CD4-positive, alpha-beta T cell treated with Interleukin-12 subunit alpha and Interleukin-12 subunit beta, for 1 hour (primary cell): ENCODE measurements around the gene ICE1.
"Not testable (repeated sequence)": the region's sequence is repeated elsewhere in the genome, so short reads cannot be mapped to it uniquely, and the experiment has no call there.

Experiments
- DNase-seq: peaks from one replicate; pipeline ENCODE4 v3.0.0-alpha.2; 2020

Gene ICE1

GRCh38 chr5:5451863-5452262 is 29.4 kb downstream of the ICE1 start:
- DNase-seq, result no peak

DNA sequence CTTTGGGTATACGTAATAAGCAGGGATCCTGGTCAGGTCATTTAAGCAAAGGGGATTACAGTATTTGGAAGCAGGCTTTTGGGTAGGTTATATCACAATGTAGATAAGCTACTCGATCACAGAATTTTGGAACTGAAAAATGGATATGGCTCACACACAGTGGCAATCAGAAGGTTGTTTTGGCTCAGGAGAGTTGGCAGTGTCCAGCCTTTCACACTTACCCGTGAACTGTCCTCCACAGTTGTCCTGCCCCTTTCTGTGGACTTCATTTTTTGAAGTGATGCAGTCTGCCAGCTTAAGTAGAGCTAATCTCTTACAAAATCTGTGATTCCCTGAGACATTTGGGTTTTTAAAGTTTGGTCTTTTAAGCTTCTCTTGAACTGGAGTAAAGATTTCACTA is 30.7 kb downstream of the ICE1 start:
- no peak for DNase-seq

GRCh38 chr5:5454391-5454790 is 31.9 kb downstream of the ICE1 start:
- no peak for DNase-seq

- no peak for DNase-seq
Observed at GRCh38 chr5:5456858-5457257, 34.4 kb downstream of the ICE1 start.

GRCh38 chr5:5460311-5460710 is 37.8 kb downstream of the ICE1 start:
- no peak for DNase-seq

DNA sequence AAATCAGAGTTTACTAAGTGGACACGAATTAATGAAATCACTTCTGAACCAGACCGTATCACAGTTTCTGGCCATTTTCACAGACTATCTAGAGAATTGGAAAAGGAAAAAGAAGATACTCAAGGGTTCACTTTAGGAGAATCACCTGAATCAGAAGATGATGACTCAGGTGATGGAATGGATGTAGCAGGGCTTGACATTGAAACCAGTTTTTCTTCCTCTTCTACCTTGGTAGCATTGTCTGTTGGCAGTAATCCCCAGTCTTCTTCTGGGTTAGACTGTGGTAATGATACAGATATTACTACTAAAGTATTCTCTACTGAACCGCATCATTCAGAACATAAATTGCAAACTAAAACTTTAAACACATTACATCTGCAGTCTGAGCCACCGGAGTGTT is 38.5 kb downstream of the ICE1 start:
- no peak for DNase-seq

DNA sequence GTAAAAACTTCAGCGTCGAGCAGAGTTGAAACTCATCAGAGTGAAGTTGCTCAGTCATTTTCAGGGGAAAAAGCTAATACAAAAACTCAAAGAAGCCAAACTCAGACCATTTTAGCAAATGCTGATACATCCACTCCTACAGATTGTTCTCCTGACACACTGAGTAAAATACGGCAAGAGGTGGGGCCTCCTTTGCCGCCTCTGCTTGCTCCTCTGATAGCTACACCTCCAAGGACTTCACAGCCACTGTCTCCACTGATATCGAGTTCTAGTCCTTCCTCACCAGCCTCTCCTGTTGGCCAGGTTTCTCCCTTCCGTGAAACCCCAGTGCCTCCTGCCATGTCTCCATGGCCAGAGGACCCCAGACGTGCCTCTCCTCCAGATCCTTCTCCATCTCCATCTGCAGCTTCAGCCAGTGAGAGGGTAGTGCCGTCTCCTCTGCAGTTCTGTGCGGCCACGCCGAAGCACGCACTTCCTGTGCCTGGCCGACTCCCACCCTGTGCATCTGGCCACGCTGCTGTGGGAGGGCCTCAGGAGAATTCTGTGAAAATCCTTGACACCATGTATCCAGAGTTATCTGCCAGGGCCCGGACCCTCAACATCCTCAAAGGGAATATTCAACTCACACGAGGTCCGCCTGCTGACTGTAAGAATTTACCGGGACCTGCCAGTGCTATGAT is 41.7 kb downstream of the ICE1 start:
- no peak for DNase-seq

DNA sequence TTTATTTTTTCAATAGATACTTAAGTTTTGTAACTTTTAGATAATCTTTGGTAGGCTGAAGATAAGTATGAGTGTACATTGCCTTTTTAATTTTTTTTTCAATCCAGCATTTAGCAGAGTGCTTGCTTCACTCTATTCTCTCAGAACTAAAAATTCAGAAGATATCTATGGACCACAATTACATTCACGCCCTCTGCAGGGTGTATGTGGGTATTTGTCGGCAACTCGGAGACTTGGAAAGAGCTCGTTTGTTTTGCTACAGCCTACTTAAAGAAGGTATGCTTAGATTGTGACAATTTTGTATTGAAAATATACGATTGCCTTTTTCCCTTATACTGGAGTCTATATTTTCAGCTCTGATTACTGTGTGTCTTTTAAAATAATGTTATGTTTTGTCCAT is 43.8 kb downstream of the ICE1 start:
- no peak for DNase-seq

GRCh38 chr5:5467737-5468136 is 45.3 kb downstream of the ICE1 start:
- DNase-seq, result no peak

DNA sequence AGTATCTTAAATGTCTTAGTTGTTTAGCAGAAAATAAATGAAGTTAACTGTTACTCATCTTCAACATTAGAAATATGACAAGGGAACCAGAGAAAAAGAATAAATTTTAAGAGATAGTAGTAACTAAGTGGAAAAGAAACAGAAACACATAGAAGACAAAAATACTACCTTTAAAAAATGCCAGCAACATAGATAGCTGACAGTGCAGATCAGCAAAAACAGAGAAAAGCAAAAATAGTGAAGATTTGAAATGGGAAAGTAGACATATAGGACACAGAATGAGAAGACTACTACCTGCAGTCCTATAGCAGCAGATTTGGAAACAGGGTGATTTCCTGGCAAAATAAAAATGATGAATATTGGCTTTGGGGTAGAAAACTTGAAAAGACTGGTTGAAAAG is 48.5 kb downstream of the ICE1 start:
- no peak for DNase-seq

DNA sequence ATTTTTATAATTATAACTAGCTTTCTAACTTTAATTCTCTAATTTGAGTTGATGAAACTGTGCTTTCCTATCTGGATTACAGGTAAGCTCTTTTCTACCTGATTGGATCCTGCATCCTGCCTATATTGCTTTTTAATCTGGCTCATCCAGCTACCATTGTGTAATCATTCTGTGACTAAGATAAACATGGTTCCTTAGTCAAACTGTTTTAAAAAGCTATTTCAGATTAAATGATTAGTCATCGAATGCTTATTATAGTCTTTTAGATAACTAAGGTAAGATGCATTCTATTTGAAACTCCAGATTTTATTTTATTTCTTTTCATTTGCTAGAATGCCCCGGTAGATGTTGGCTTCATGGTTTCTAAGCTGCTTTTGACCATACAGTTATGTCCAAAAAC is 50.7 kb downstream of the ICE1 start:
- DNase-seq, result no peak

- no peak for DNase-seq
Observed at GRCh38 chr5:5474961-5475360, 52.5 kb downstream of the ICE1 start.

DNA sequence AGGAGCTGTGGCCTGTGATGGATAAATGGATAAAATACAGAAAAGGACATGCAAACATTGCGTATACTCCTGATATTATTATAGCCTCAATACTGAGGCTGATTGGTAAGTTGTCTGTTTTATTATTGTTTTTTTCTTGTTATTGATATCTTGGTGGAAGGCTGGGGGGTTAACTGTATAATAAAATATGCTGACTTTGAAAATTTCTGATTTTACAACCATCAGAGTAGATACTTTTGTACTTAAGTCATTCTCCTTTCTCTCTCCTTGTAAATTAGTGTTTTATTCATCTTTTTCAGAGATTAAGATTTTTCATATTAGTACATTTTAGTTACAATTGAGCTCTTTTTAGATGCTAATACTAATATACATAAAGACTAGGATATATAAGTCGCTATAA is 53.5 kb downstream of the ICE1 start:
- no peak for DNase-seq

DNA sequence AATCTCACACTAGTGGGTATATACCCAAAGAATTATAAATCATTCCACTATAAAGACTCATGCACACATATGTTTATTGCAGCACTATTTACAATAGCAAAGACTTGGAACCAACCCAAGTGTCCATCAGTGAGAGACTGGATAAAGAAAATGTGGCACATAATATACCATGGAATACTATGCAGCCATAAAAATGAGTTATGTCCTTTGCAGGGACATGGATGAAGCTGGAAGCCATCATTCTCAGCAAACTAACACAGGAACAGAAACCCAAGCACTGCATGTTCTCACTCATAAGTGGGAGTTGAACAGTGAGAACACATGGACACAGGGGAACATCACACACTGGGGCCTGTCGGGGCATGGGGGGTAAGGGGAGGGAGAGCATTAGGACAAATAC is 57.1 kb downstream of the ICE1 start:
- DNase-seq, result not testable (repeated sequence)

DNA sequence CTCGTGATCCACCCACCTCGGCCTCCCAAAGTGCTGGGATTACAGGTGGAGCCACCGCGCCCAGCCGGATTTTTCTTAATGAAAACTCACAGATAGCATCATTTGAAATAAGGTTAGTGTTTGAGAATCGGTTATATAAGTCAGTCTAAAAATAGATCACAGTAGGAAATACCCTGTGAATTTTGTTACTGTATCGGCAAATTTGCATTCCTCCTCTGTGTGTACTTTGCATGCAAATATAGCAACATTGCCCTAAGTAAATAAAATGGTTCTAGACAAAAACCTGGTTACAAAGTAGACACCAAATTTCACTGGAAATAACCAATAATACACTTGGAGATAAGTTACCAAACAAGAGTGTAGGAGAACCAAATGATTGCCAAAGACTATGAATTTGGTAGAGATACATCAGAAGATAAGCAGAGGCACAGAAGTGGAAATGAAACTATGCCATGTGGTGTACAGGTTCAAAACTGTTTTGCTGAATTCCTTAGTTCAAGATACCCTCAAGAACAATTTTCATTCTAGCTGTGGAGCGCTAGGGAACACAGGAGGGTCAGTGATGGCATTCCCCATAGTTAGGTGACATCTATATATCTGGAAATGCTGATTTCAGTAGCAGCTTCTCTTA is 58.1 kb downstream of the ICE1 start:
- no peak for DNase-seq

DNA sequence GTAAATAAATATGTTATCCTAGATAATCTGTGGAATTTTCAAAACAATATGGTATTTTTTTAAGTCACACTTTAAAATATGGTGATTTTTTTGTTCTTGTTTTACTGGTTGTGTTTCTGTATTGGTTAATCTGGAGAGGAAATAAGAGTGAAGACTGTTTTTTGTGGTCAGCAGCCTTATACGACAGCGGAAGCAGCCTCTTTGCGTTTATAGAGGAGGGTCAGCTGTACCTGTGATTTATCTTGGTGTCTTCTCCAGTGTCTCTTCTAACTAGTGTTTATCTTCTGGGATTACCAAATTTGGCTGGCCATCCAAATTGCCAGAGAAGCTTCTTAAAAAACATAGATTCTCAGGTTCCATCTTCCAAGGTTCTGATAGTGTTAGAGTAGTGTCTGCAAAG is 58.7 kb downstream of the ICE1 start:
- DNase-seq, result no peak

DNA sequence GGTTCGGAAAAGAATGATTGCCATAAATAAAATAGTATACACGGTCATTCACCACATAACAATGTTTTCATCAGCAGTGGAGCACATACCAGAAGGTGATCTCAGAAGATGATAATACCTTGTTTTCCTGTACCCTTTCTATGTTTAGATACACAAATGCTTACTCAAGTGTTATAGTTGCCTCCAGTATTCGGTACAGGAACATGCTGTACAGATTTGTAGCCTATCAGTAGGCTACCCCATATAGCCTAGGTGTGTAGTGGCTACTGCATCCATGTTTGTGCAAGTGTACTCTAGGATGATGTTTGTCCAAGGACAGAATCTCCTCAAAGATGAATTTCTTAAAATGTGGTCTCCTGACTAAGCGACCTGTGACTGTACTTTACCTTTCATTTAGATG is 59.2 kb downstream of the ICE1 start:
- no peak for DNase-seq

DNA sequence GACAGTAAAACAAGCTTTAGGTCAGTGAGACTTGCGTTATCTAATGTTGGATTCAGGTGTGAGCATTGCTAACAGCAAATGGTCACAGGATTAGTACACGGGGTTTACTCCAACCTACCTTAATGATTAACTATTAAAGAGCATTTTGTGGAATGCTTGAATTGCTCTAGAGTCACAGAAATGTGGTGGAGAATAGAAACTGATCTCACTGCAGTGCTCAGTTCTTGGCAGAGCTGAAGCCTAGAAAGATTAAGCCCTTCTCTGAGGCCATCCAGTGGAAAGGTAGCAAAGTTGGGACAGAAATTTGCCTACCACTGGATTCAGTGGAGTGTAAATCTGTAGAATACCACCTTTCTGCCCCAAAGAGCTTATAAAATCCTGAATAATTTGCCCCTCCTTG is 60.9 kb downstream of the ICE1 start:
- DNase-seq, result no peak

- DNase-seq, result no peak
Observed at GRCh38 chr5:5483880-5484598, 61.6 kb downstream of the ICE1 start.

DNA sequence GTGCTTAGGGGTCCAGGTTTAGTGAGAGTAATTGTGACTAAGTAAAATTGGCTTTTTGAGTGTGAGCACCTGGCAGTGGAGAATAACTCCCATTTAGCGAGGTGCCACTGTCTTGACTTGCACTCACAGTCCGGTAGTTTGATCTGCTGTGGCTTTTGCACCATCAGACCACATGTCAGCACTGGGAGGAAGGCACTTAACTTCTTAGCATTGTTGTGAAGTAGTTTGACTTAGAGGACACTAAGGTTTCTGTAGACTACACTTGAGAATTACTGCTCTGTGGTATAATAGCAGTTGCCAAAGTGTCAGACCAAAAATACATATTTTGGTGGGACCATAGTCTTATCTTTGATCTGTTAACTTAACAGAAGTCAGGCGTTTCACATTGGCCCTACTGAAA is 63.6 kb downstream of the ICE1 start:
- DNase-seq, result no peak

DNA sequence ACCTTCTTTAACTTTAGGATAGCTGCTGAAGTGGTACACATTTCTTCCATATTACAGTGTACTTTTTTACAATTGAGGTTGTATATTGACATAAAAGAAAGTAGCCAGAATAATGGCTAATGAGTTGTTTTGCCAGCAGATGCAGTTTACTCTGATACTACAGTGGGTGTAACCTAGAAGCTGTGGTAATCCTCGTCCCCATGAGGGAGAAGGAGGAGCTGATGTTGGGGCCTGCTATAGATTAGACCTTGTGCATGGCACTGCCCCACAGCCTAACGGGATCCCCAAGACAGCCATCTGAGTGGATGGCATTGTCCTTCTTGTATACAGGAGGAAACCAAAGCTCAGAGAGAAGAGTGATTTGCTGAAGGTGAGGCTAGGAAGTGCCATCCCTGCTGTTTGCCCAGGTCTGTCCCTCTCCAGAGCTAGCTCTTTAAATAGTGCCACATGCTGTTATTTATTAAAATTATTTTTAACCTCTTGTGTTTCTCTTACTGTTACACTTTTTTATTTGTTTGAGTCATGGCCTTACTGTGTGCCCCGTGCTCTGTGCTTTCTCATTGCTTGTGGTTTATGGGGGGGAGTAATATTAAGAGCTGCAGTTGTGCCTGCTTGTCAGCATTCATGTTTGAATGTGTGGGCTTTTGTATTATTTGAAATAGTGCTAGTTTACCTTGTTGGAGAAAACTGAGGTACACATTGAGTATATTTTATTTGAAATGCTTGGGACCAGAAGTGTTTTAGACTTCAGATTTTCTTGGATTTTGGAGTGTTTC is 65.3 kb downstream of the ICE1 start:
- DNase-seq, result no peak

DNA sequence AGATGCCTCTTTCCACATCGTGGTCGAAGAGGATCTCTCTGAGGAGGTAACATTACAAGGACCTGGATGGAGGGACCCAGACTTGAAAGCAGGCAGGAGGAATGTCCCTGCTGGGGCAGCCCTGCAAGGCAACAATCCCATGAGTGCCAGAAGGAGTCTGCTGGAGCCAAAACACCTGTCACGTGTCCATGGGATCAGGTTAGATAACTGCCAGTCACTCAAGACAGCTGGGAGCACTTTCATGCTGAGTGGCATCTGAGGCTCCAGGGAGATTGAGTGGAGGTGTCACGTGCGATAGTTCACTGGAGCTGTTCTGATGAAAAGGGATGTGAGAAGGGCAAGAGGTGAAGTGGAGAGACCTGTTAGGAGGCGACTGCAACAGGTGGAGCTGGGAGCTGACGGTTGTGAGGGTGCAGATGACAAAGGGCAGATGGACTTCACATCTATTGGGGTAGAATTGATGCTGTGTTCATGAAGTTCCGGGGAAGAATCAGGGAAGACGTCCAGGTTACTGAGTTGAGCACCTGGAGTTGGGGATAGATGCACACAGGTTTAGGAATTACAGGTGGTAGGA is 68.4 kb downstream of the ICE1 start:
- no peak for DNase-seq
